CD4-positive, alpha-beta T cell treated with Interleukin-17A for 1 hour (primary cell): ENCODE results near the gene C1QL1.

Experiments
- DNase-seq: peaks from one replicate; pipeline ENCODE4 v3.0.0-alpha.2; 2020

C1QL1 gene

GRCh38 chr17:44928136-44928535 lies 40.0 kb downstream of the C1QL1 start:
- DNase-seq = no peak

GRCh38 chr17:44927696-44928095 lies 40.4 kb downstream of the C1QL1 start:
- no peak for DNase-seq

DNA sequence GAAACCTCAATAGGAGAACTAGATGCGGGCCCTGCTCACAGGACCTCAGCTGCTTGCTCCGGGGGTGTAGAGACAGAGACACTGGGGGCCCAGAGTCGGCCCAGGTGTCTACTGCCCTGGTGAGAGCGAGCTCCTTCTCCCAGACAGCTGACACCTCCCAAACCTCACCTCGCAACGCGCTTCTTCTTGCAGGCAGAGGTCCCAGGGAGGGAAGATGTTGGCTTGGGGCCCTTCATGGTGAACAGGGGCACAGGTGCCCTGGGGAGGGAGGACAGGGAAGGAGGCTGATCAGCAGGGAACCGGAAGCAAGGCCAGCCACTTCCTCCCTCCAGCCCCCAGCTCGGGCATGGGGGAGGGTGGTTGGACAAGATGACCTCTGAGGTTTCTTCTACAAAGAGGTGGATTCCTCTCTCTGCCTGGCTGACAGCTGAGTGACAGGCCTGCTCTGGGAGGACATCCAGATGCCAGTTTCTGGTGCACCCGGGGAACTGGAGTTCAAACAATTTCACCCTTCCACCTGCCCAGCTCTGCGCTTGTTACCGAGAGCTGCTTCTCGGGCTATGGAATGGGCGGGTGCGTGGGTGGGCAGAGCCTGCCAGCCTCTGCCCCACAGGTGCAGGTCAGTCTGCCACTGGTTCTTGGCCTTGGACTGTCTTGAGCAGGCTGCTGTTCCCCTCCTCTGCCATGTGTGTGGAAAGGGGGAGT lies 41.1 kb downstream of the C1QL1 start:
- DNase-seq = no peak

DNA sequence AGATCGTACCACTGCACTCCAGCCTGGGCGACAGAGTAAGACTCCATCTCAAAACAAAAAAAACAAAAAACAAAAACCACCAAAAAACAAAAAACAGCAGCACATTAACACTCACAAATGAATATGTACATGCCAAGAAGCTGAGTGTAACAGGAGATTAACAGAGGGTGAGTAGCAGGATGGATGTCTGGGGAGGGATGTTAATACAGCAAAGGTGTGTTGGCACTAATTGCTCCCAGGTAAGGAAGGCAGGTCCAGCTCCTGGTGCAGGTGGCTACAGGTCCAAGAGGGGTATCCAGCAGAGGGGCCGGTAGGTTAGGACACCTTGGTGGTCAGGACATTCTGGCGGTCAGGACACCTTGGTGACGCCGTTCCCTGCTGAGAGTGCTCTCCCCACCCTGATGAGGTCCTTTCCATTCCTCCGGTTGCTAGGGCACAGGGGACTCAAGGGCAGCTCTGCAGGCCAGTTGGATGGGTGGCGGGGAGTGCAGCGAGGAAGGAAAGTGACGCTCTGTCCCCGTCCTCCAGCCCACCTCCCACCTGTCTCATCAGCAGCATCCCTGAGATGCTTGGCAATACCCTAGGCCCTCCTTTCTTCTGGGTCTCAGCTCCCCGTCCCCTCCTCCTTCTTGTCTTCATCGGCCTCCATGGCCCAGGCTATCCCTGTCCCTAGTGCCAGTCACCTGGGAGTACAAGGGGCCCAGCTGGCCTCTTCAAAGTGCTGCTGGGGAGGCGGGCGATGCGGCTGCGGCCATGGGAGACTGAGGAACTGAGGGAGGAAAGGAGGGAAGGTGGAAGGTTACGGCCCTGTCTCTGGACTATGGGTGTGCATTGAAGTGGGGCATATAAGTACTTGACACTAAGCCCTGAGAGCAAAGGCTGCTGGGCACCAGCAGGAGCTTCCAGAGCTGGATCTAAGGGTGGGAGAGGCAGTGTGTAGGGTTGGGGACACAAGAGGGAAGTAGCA lies 42.1 kb downstream of the C1QL1 start:
- no peak for DNase-seq

DNA sequence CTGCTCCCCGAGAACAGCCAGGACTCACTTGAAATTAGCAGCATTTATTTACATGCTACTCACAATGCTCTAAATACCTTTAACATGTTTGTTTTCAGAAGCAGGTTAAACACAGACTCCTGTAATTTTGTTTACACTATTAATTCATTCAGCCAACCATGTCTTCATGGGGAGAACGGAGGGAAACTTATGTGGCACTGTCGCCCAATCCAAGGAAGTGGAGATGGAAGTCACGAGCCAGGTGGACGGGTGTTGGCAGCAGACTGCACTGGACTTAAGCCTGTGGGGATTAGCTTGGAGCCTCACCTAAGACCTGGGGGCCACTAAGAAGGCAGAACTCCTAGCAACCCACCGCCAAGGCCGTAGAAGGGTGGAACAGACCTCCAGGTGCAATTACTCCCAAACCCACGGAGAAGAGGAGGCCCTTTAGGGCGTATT lies 44.0 kb downstream of the C1QL1 start:
- DNase-seq = no peak

DNA sequence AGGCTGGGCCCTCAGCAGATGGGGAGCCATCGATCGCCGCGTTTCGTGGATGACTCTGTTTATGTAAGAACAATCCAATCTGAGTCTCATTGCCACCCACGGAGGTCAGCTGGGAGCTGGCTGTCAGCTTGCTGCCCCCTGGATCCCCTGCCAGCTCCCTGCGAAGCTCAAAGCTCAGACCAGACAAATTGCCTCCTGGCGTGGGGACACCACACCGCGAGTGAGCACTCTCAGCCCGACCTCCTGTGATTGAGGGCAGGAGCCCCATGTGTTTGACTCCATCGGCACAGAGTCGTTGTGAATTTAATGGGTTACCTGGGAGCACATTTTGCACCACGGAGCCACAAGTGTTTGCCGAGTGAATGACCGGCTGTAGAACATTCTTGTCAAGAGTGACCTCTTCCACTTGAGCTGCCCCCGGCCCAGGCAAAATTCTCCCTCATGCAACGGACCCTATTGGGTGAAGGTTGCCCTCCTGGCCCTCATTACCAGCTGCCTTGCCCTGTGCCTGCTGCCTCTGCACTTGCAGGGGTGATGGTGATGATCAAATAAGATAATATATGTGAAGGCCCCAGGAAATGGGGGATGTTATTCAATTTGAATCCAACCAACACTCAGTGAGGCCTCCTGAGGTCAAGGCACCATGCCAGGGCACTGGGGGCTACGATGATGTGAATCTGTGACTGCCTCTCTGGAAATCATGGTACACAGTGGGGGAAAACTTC lies 45.2 kb downstream of the C1QL1 start:
- DNase-seq = no peak

GRCh38 chr17:44922136-44922535 lies 46.0 kb downstream of the C1QL1 start:
- no peak for DNase-seq

- no peak for DNase-seq
These were observed 46.8 kb downstream of the C1QL1 start for GRCh38 chr17:44921122-44921882.

GRCh38 chr17:44920565-44920940 lies 47.5 kb downstream of the C1QL1 start:
- no peak for DNase-seq

DNA sequence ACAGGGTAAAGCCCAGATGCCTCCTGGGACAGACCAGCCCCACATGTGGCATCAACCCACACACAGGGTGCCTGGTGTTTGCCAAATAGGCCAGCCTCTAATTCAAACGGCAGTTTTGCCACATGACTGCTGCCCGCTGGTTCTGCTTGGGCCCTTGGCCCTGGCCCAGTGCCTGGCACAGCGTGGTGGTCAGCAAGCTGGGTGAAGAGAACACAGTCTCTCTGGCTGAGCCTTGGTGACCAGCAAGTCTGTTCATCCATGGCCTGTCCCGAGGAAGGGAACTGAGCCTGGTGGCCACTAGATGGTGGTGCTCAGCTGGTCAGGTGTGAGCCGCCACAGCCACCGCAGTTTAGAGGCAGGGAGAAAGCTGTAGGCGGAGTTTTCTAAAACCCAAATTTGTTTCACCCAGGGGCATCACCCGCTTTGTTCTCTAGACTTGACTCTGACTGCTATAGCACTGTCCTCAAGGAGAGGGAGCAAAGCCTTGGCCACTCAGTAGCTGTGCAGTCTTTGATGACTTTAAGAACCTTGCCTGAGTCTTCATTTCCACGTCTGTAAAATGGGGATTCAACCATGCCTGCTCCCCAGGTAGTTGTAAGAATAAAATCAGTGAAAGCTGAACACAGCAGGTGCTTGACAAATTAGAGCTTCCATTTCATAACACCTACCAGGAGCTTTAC lies 48.1 kb downstream of the C1QL1 start:
- DNase-seq = peak; percentile 64

DNA sequence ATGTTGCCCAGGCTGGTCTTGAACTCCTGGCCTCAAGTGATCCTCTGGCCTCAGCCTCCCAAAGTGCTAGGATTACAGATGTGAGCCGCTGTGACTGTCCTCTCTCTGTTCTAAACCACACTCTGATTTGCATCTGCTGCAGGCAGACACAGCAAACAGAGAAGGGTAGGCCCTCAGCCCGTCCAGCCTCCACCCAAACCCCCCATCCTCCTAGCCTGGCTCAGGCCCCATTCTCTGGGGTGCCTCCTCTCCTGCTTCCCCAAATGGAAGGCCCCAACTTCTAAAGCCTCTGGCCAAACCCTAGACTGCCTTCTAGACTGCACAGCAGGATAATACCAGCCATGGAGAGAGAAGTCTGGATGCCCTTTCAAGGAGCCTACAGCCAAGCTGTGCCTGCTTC lies 48.7 kb downstream of the C1QL1 start:
- no peak for DNase-seq

- no peak for DNase-seq
These were observed 50.1 kb downstream of the C1QL1 start for GRCh38 chr17:44918006-44918405.

DNA sequence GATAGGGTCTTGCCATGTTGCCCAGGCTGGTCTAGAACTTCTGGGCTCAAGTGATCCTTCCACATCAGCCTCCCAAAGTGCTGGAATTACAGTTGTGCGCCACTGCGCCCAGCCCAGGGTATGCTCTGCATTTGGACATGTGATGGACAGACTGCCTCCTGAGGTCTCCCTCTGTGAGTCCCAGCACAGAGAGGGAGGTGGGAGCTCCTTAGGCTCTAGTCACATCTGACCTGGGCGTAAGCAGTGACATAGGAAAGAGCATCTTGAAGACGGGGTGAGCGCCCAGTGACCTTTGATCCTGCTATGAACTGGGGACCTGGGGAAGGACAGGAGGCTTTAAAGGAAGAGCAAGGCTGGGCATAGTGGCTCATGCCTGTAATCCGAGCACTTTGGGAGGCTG lies 50.6 kb downstream of the C1QL1 start:
- DNase-seq = no peak

DNA sequence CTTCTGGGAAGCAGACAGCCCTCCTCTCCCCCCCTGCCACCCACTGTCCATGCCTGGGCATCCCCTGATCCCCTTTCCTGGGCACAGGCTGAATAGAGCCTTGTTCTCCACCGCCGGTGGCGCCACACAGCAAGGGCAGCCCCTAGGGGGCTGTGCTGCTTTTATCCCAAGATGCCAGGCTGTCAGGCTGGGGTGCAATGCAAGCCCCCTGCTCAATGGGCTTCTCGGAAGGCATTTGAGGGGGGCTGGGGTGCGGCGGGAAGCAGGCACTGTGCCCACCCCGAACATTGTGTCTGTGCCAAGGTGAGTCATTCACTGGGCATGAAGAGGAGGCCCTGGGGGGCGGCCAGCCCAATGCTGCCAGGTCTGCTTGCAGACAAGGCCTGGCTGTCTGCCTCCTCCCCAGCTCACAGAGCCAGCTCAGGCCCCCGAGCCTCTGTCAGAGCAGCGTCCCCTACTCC lies 51.3 kb downstream of the C1QL1 start:
- no peak for DNase-seq

- no peak for DNase-seq
These were observed 52.0 kb downstream of the C1QL1 start for GRCh38 chr17:44915862-44916780.

GRCh38 chr17:44915321-44915726 lies 52.8 kb downstream of the C1QL1 start, which contains the start of gene GFAP:
GFAP (minus strand) TSS chr17:44915500; CDS start chr17:44915486, 14 bp downstream.
- no peak for DNase-seq

- no peak for DNase-seq
These were observed 53.3 kb downstream of the C1QL1 start for GRCh38 chr17:44914698-44915271.

DNA sequence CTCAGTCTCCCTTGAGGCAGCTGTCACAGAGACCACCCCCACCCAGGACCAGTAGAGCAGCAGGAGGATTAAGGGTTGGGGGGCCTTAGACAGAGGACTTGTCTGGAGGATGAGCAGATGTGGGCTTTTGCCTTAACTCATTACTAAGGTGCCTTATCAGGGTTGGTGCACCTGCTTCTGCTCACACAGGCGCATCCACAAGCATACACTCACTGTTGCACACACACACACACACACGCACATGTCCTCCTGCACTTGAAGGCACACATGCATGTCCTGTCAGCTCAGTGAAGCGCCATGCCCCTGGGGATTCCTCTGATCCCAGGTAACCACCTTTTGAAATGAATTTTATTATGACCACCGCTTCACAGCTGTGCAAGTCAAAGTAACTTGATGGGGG lies 54.0 kb downstream of the C1QL1 start:
- no peak for DNase-seq

DNA sequence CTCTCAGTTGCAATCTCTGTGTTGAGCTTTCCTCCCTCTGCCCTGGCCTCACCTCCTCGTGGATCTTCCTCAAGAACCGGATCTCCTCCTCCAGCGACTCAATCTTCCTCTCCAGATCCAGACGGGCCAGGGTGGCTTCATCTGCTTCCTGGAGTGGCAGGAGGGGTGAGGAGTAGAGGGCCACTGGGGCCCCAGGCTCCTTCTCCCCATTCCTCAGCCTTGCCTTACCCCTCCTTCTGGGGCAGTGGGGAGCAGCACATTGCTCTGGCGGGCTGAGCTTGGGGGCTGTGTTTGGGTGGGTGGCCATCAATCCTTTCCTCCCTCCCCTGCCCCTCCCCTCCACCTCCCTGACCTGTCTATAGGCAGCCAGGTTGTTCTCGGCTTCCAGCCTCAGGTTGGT lies 54.4 kb downstream of the C1QL1 start:
- DNase-seq = no peak
